Transverse colon (tissue), 4 donors: ENCODE data around the gene ZNF717.
"Not testable (repeated sequence)": the region's sequence is repeated elsewhere in the genome, so short reads cannot be mapped to it uniquely, and the experiment has no call there.

Experiments used
- CTCF ChIP-seq, 5 experiments: fragments of 200-600 bp in 3 of 5; fragments of 450-650 bp in 2 of 5; sonication (generic) in 3 of 5; IDR thresholded peaks; 1 replicate in 2 of 5; 2 replicates in 3 of 5; pipeline ENCODE4 v1.5.1; 2016 to 2017; ENCODE audit warnings: antibody characterized with exemption in 5 of 5, inconsistent platforms in 3 of 5, mild to moderate bottlenecking in 2 of 5, moderate library complexity in 1 of 5
- POLR2A ChIP-seq: fragments of 450-650 bp; IDR thresholded peaks from one replicate; pipeline ENCODE4 v1.6.1; 2016; ENCODE audit warnings: antibody characterized with exemption, mild to moderate bottlenecking, moderate library complexity
- POLR2AphosphoS5 ChIP-seq, 3 donors: sonication (generic); formaldehyde crosslinking; IDR thresholded peaks; one replicate each; pipeline ENCODE4 v1.6.1; 2016; ENCODE audit warnings: antibody characterized with exemption in 3 of 3

- TF ChIP-seq CTCF (IDR thresholded peaks at IDR 0.05); POLR2AphosphoS5 (IDR thresholded peaks at IDR 0.05); POLR2A: not testable (repeated sequence)
These were observed 13.7 kb downstream of the ZNF717 start for GRCh38 chr3:75771631-75772030.
